OCI-LY1 (cell line): Measurements from ENCODE around the gene NUP188.

Source experiments
- H2AFZ ChIP-seq: fragments of 200-600 bp; sonication (generic), shearing (Covaris generic); 2 replicates; pipeline ENCODE4 v1.6.0; 2014; ENCODE audit warnings: antibody characterized with exemption, mild to moderate bottlenecking, low read length
- H3F3A ChIP-seq: fragments of 200-600 bp; sonication (generic), shearing (Covaris generic); 2 replicates; pipeline ENCODE4 v1.6.0; 2014; ENCODE audit warnings: mild to moderate bottlenecking, antibody characterized with exemption, low read length, moderate library complexity; ENCODE audit not compliant: insufficient read depth
- H3K27ac ChIP-seq: fragments of 200-600 bp; sonication (generic); 2 replicates; pipeline ENCODE4 v1.5.1; 2014; ENCODE audit warnings: low read length, mixed run types, mild to moderate bottlenecking, low read depth; ENCODE audit not compliant: poor library complexity, severe bottlenecking
- H3K27me3 ChIP-seq: fragments of 200-600 bp; sonication (generic); 2 replicates; pipeline ENCODE4 v1.6.0; 2014; ENCODE audit warnings: antibody characterized with exemption, mild to moderate bottlenecking, low read length, moderate library complexity; ENCODE audit not compliant: insufficient read depth
- H3K36me3 ChIP-seq: fragments of 200-600 bp; sonication (generic); 2 replicates; pipeline ENCODE4 v1.6.1; 2014; ENCODE audit warnings: mild to moderate bottlenecking, antibody characterized with exemption, low read length, moderate library complexity, mixed read lengths; ENCODE audit not compliant: insufficient read depth
- H3K4me1 ChIP-seq: fragments of 200-600 bp; sonication (generic); 2 replicates; pipeline ENCODE4 v1.5.1; 2014; ENCODE audit warnings: mild to moderate bottlenecking, low read length, moderate library complexity; ENCODE audit not compliant: insufficient read depth, severe bottlenecking
- H3K4me2 ChIP-seq: fragments of 200-600 bp; sonication (generic), shearing (Covaris generic); 2 replicates; pipeline ENCODE4 v1.6.1; 2014; ENCODE audit warnings: low read length
- H3K4me3 ChIP-seq: fragments of 200-600 bp; sonication (generic); 2 replicates; pipeline ENCODE4 v1.5.1; 2014; ENCODE audit warnings: low read length, low read depth, mild to moderate bottlenecking, mixed read lengths; ENCODE audit not compliant: poor library complexity, severe bottlenecking
- H3K79me2 ChIP-seq: fragments of 200-600 bp; shearing (Covaris generic); 2 replicates; pipeline ENCODE4 v1.6.1; 2016; ENCODE audit warnings: mixed run types, low read length, mixed read lengths; ENCODE audit not compliant: insufficient read depth
- H3K9ac ChIP-seq: fragments of 200-600 bp; sonication (generic), shearing (Covaris generic); 2 replicates; pipeline ENCODE4 v1.6.1; 2014; ENCODE audit warnings: mild to moderate bottlenecking, low read length, mixed read lengths
- H3K9me2 ChIP-seq: fragments of 200-600 bp; sonication (generic), shearing (Covaris generic); 2 replicates; pipeline ENCODE4 v1.6.1; 2014; ENCODE audit warnings: low read depth, mild to moderate bottlenecking, low read length, mixed read lengths
- H3K9me3 ChIP-seq: fragments of 200-600 bp; shearing (Covaris generic); 2 replicates; pipeline ENCODE4 v1.6.1; 2014; ENCODE audit warnings: low read length, mixed read lengths
- H4K20me1 ChIP-seq: fragments of 200-600 bp; sonication (generic), shearing (Covaris generic); 2 replicates; pipeline ENCODE4 v1.6.0; 2016; ENCODE audit warnings: mild to moderate bottlenecking, low read length; ENCODE audit not compliant: insufficient read depth
- CTCF ChIP-seq: fragments of 200-600 bp; sonication (generic), shearing (Covaris generic); IDR thresholded peaks from 2 replicates; pipeline ENCODE4 v1.5.1; 2017; ENCODE audit warnings: mild to moderate bottlenecking, antibody characterized with exemption, low read length, moderate library complexity, mixed read lengths
- EZH2 ChIP-seq: fragments of 200-600 bp; sonication (generic), shearing (Covaris generic); IDR thresholded peaks from 2 replicates; pipeline ENCODE4 v1.8.0; 2017; ENCODE audit warnings: borderline replicate concordance, mixed run types, mild to moderate bottlenecking, antibody characterized with exemption, low read length, moderate library complexity, mixed read lengths

The NUP188 gene

GRCh38 chr9:128898845-128899565, 48.5 kb upstream of the NUP188 start:
- H3K36me3 ChIP-seq: peaks cover 31% of the 10 kb centered on the region
- no peaks in the 10 kb centered on the region for H3K9me3 ChIP-seq
- no peaks in the 10 kb centered on the region for H3K79me2 ChIP-seq
- H3K4me2 ChIP-seq: no peak overlapping the region
- no peak overlapping the region for H3K9ac ChIP-seq
- H3K27ac ChIP-seq: no peak overlapping the region
- H3K27me3 ChIP-seq: no peaks in the 10 kb centered on the region
- no peaks in the 10 kb centered on the region for H3F3A ChIP-seq
- no peak overlapping the region for H2AFZ ChIP-seq
- no peak overlapping the region for H3K4me3 ChIP-seq
- H3K9me2 ChIP-seq: no peaks in the 10 kb centered on the region
- no peaks in the 10 kb centered on the region for H4K20me1 ChIP-seq
- TF ChIP-seq CTCF: no peak
- no peak for TF ChIP-seq EZH2
- peaks cover 17% of the 10 kb centered on the region for H3K4me1 ChIP-seq

GRCh38 chr9:128899566-128900322, 47.8 kb upstream of the NUP188 start:
- Histone ChIP-seq H3K9ac (no peak overlapping the region), H4K20me1 (no peaks in the 10 kb centered on the region), H3K9me2 (no peaks in the 10 kb centered on the region), H3K27ac (no peak overlapping the region), H3F3A (no peaks in the 10 kb centered on the region), H3K4me2 (no peak overlapping the region), H3K79me2 (no peaks in the 10 kb centered on the region), H3K9me3 (no peaks in the 10 kb centered on the region), H3K4me3 (no peak overlapping the region), H3K4me1 (peaks cover 17% of the 10 kb centered on the region), H3K36me3 (peaks cover 30% of the 10 kb centered on the region), H3K27me3 (no peaks in the 10 kb centered on the region), H2AFZ (no peak overlapping the region)
- TF ChIP-seq EZH2 (no peak), CTCF (no peak)

- Histone ChIP-seq H2AFZ (no peak overlapping the region), H3K9ac (no peak overlapping the region), H3K4me3 (no peak overlapping the region), H3K79me2 (no peaks in the 10 kb centered on the region), H3K27me3 (no peaks in the 10 kb centered on the region), H3F3A (no peaks in the 10 kb centered on the region), H3K9me3 (no peaks in the 10 kb centered on the region), H3K27ac (no peak overlapping the region), H3K9me2 (no peaks in the 10 kb centered on the region), H4K20me1 (no peaks in the 10 kb centered on the region), H3K36me3 (peaks cover 16% of the 10 kb centered on the region; the same call in 1 of the 2 replicates), H3K4me2 (no peak overlapping the region), H3K4me1 (peaks cover 17% of the 10 kb centered on the region)
- TF ChIP-seq EZH2 (no peak), CTCF (no peak)
Observed at GRCh38 chr9:128901379-128901778, 46.1 kb upstream of the NUP188 start.
